Activated CD4-positive, alpha-beta T cell treated with anti-CD3 and anti-CD28 coated beads, Interleukin-10, Interleukin-2, amounts not matched to agents 100 ng/mL and 50 ng/mL, durations not matched to agents 16 hours and 8 hours (primary cell): ENCODE measurements around the gene ZEB1.
"Not testable (repeated sequence)": the region's sequence is repeated elsewhere in the genome, so short reads cannot be mapped to it uniquely, and the experiment has no call there.

ENCODE experiments used
- DNase-seq: peaks from one replicate; pipeline ENCODE4 v3.0.0-alpha.2; 2020

Gene ZEB1

DNA sequence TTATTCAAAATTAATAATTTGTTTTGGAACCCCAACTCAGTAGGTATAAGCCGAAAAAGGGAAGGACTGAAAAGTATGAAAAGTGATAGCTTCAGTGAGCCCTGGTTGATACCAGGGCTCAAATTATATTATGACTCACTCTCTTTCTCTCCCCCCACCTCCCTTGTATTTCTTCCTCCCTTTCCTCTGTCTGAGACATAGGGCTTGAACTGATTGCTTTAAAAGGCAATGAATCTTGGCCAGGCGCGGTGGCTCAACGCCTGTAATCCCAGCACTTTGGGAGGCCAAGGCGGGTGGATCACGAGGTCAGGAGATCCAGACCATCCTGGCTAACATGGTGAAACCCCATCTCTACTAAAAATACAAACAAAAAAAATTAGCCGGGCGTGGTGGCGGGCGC is 108.3 kb downstream of the ZEB1 start:
- not testable (repeated sequence) for DNase-seq

DNA sequence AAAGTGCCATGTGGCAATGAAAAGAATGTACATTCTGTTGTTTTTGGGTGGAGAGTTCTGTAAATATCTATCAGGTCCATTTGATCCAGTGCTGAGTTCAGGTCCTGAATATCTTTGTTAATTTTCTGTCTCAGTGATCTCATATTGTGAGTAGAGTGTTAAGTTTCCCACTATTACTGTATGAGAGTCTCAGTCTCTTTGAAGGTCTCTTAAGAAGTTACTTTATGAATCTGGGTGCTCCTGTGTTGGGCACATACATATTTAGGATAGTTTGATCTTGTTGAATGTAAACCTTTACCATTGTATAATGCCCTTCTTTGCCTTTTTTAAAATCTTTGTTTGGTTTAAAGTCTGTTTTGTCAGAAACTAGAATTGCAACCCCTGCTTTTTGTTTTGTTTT is 109.5 kb downstream of the ZEB1 start:
- DNase-seq = peak; percentile 20

DNA sequence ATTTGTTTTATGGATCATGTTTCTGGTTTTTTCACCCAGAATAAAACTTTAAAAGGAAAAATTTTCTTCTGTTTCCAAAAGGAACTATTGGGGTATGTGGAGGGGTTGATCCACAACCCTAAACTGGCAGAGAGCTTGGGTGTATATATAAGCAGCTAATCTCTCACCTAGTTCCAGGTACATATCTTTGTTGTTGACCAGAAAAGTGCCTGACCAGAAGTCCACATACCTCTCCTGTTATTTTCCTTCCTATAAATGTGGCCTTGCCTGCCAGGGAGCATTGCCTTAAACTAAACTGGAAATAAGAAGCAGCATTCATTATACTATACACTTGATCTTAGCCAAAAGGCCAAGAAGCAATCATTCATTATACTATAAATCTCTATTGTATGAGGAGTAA is 112.0 kb downstream of the ZEB1 start:
- DNase-seq = no peak

DNA sequence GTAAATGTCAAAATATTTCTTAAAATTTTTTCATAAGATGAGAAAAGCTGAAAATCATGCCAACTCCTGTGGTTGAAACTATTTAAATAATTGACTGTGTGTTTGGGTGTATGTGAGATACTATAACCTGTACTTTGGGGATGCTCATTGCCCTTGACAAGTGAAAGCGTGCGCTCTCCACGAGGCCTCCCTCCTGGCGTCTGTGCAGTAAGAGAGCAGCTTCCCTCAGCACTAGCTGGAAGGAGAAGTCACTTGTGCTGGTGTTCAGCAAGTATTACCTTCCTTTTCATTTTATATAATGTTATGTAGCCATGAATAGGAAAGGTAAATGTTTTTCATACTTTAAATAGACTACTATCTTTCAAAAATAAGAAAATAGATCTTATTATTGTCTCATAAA is 118.9 kb downstream of the ZEB1 start:
- no peak for DNase-seq

DNA sequence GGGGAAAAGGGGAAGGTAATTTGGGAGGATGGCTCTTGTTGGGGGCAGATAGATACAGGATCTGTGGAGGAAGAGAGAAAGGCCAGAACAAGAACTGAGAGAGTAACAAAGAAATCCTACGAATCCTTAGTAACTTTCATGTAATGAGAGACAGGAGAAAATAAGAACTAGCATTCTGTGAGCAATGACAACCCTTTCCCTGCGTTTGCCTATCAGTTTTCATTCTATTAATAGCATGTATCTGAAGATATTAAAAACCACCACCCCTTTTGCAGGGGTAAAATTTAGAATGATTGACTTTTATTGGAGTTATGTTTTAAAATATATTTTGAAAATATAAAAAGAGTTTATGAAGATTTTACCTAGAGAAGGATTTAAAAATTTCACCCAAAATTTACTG is 132.8 kb downstream of the ZEB1 start:
- no peak for DNase-seq

DNA sequence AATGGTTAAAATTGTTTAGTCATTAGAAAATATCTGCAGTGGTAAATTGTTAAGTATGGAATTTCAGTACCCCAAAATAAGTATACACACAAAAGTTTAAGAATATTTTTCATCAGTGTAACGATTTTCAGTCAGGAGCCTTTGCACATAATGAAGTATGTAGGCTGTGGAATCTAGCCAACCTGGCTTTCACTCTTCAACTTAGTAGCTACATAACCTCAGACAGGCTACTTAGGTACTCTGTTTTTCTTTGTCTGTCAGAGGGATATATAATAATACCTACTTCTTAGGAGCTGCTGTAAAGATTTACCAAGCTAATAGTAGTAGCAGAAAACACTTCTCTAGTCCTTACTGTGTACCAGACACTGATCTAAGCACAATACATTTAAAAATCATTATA is 137.5 kb downstream of the ZEB1 start:
- DNase-seq = no peak

DNA sequence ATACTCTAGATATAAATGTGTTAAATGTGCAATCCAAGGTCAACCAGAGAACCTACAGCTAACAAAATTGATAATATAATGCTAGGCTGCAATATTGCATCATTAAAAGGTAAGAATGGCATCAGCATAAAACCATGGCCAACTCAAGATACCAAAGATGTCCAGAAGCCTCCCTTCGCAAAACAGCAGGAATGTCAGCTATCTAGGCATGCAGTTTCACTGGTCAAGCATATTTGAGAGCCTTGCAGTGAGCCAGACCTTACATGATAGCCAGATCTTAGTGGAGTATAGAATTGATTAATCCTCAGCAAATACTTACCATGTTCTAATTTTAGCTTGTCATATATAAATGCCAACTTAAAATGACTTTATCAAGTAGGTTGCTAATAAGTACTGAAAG is 138.8 kb downstream of the ZEB1 start:
- DNase-seq = no peak

DNA sequence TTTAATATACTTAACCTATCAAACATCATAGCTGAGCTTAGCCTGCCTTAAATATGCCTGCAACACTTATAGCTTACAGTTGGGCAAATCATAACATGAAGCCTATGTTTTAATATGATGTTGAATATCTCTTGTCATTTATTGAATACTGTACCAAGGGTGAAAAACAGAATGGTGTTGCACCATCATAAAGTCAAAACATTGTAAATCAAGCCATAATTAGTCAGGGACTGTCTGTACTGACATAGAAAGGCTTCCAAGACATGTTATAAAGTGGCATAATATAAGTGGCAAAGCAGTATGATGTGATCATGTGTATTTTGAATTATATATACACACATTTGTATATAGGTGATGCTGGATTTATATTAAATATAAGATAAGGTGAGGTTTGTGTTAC is 140.0 kb downstream of the ZEB1 start:
- no peak for DNase-seq

DNA sequence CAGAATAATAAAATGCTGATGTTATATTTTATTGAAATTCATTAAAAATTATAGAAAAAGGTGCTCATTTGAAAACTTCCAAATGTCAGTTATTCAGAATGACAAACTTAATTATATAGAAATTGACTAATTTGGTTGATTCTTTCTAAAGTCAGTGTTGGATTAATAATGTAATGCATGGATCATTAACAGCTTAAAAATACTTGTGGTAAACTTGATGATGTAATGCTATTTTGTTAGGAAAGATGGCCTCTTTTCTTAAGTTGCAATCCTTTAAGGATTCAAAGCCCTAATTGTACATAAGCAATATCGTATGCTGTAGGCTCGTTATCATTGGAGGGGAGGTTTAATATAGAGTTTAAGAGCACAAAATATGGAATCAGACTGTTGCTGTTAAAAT is 141.2 kb downstream of the ZEB1 start:
- no peak for DNase-seq

DNA sequence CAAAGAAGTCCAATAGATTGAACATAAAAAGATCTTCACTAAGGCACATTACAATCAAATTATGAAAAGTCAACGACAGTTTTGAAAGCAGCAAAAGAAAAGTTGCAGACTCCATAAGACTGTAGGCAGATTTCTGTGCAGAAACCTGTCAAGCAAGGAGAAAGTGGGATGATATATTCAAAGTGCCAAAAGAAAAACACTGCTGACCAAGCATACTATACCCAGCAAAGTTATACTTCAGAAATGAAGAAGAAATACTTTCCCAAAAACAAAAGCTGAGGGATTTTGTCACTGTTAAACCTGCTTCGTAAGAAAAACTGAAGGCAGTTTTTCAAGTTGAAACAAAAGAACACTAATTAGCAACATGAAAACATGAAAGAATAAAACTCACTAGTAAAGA is 145.5 kb downstream of the ZEB1 start:
- DNase-seq = no peak

DNA sequence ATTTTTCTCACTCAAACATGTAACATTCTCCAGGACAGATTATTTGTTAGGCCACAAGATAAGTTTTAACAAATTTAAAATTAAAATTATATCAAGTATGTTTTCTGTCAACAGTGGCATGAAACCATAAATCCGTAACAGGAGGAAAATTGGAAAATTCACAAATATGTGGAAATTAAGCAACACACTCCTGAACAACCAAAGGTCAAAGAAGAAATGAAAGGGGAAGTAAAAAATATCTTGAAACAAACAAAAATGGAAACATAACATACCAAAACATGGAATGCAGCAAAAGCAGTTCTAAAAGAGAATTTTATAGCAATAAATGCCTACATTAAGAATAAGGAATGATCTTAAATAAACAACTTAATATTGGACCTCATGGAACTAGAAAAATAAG is 147.3 kb downstream of the ZEB1 start:
- DNase-seq = no peak

DNA sequence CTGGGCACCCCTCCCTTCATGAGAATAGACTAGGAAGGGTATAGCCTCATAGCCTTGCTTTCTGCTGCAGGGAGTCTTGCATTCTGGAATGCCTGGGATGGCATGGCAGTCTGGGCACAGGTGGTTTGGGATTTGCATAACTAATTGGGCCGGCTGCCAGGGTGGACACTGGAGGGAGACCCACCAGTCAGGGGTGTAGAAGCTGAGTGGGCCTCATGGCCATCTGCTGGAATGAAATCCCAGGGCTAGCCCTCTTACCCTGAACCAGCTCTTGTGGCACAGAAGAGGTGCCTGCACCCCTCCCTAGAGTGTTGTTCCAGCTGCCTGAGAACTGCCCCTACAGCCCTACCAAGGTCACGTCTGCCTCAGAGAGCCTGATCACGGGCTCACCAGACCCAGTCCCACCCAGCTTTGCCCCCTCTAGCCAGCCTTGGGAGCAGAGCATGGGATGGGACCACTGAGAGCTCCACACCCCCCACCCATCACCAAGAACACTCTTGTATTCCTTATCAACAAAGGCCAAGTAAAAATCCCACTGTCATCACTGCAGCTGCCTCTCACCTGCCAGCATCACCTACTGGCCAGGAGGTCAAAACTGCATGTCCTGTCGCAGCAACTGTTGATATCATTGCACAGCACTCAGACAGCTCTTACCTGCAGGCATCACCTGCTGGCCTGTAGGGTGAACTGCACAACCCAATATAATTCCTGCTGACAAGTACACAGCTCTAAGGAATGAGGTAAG is 148.9 kb downstream of the ZEB1 start:
- DNase-seq = peak; percentile 4

DNA sequence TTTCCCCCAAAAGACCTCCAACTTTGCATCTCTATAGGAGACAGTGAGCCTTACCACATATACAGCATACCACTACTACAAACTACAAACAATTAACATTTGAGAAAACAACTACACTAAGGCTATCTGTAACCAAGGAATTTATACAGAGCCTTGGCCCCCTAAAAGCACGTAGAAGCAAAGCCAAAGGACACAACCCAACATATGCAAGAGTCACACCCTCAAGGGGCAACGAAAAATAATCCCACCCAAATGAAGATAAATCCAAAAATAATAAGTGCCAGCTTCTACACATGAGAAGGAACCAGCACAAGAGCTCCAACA is 149.5 kb downstream of the ZEB1 start:
- no peak for DNase-seq

DNA sequence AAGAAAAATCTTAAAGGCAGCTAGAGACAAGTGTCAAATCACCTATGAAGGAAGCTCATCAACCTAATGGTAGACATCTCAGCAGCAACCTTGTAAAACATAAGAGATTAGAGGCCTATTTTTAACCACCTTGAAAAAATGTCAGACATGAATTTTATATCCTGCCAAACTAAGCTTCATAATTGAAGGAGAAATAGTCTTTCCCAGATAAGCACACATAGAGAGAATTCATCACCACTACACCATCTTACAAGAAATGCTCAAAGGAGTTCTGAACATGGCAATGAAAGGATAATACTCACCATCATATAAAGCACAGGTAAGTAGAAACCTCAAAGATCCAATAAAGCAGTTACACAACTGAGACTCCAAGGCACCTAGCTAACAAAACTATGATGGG is 156.5 kb downstream of the ZEB1 start:
- DNase-seq = no peak

DNA sequence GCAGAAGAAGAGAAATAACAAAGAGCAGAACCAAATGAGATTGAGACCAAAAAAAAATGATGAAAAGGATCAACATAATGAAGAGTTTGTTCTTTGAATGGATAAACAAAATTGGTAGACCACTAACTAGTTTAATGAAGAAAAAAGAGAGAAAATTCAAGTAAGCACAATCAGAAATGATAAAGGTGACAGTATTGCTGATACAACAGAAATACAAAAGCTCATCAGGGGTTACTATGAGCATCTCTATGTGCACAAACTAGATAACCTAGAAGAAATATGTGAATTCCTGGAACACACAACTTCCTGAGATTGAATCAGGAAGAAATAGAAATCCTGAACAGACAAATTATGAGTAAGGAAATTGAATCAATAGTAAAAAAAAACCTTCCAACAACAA is 157.1 kb downstream of the ZEB1 start:
- no peak for DNase-seq

DNA sequence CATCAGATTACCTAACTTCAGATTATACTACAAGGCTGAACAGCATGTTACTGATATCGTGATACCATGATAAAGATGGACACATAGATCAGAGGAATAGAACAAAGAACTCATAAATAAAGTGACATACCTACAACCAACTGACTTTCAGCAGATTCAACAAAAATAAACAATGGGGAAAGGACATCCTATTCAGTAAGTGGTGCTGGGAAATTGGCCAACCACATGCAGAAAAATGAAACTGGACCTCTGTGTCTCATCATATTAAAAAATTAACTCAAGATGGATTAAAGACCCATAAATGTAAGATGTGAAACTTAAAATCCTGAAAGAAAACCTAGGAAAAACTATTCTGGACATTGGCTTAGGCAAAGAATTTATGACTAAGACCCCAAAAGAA is 158.6 kb downstream of the ZEB1 start:
- no peak for DNase-seq

DNA sequence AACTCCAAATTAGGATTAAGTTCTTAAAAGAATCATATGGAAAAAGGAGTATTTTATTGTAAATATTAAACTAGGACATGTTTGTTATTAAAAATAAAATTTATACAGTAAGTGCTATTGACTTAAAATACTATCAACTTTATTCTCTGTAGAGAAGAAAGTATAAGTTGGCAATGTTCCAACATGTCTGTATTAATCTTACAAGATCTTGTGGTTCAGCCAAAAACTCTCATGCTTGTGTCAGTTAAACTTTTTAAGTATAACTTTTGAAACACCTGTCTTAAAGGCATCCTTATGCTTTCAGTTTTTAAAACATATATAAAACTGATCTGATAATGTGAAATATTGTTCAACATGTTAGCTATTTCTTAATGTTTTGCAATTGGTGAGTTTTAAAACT is 160.7 kb downstream of the ZEB1 start:
- no peak for DNase-seq

DNA sequence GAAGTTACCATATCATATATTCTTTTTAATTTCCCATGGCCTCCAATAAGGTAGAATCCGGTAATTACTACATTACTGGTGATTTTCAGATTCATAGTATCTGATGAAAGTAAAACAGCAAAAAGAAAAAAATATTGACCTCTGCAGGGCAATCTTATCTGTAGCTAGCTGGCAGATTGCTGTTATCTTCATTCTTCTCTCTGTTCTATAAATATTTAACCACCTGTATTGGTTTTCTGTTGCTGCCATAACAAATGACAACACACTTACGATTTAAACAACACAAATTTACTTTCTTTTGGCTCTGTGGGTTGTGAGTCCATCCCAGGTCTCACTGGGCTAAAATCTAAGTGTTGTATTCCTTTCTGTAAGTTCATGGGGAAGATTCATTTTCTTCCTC is 164.5 kb downstream of the ZEB1 start:
- DNase-seq = no peak

DNA sequence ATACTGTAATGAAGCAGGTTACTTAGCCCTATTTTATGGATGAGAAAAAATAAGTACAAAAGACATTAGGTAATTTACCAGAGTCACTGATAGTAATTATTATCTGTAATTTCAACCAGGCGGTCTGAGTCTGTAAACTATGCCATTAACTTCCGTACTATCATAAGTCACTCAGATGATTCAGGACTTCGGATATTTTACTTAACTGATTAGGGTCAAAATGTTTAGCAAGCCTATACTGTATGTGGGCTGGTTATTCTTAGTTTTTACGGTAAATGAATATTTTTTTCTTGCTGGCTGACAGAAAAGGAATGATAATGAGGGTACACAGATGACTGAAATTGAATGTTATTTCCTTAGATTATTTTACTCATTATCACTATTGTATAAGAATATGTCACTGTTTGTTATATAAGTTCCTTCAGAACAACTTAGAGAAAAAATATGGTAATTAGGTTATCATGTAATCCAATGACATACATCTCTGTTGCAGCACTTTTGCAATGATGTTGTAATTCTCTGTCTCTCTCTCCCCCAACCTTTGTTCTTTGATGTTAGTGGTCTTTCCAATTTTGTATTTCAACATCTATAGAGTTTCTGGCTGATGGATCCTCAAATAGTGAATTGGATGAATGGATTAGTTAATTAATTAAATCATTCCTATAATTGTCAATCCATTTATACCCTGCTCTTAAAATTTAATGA is 165.6 kb downstream of the ZEB1 start:
- DNase-seq = no peak

DNA sequence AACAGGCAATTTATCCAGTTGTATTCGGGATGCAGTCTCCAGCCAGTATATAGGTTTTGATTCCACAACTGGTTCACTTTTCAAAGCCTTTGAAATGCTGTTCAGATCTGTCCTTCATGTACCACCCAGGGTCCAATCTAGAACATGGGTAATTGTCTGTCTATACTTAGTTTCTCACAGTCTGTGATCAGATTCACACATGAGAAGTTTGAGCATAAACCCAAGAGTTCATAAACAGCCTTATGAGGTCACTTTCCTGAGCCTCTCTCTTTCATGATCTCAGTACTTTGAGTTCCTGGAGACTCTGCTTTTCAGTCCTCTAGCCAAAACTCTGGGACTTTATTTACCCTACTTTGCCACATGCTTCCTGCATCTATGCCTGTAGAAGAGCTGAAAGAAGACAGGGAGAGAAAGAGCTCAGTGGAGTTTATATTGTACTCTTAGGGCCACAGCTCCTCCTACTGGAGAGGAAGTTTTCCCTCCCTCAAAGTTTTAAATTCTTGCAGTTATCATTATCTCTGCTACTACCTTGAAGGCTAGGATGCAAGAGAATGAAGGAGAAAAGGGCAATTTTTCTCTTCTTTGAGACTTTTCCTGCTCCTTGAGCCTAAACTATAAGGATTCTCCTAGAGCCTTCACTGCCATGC is 172.0 kb downstream of the ZEB1 start:
- DNase-seq = peak; percentile 46

DNA sequence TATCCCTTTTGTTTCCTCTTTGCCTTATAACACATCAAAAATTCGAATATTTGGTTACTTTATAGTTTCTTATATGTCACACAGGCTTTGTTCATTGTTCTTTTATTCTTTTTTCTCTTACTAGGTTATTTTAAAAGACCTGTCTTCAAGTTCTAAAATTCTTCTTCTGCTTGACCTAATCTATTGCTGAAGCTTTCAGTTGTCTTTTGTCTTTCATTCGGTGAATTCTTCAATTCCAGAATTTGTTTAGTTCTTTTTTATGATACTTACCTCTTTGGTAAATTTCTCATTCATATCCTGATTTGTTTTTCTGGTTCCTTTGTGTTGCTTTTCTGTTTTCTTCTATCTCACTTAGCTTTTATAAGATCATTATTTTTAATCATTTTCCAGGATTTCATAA is 188.4 kb downstream of the ZEB1 start:
- DNase-seq = no peak

DNA sequence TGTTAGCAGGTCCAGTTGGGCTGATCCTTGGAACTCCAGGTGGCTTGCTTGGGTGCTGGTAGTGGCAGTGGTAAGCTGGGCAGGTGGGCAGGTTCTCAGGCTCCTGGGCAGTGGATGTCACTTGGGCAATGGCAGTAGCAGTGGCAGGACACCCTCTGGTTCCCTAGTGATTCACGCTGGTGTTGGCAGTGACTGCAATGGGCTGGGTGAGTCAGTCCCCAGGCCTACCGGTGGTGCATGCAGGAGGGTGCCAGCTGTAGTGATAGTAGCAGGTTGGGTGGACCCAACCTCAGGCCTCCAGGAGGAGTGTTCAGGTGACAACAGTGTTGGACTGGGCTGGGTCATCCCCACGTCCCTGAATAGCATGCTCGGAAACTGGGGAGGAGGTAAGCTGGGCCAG is 189.2 kb downstream of the ZEB1 start:
- DNase-seq = no peak

DNA sequence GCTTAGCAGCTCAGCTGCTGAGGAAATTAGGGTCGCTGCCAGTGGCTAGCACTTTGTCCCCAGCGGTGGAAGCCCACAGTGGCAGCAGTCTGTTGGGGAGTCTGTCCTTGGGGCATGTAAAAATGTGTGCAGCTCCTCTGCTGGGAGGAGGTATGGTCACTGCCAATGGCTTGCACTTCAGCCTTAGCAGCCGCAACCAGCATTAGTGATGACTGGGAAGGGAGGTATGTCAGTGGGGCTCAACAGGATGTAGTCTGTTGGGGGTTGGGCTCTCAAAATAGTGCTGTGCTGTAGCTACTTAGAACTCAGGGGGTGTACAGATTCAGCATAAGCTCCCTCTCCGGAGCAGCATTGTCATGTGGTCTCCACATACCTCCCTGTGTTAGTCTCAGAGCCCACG is 189.9 kb downstream of the ZEB1 start:
- DNase-seq = no peak

DNA sequence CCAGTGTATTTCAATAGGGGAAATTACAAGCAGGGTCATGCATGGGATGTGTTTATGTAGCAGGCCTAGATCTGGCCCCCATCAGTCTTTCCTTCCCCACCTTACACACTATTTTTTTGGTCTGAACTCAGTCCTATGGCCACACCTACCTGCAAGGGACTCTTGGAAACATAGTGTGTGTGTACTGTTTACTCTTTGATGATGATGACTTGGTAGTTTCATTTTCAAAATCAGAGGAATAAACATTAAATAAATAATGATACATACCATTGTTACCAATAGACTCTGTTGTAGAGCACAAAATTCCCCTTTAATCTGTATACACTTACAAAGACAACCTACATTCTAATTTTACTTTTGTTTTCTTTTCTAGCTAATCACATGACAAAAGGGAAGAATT is 191.0 kb downstream of the ZEB1 start:
- DNase-seq = no peak

DNA sequence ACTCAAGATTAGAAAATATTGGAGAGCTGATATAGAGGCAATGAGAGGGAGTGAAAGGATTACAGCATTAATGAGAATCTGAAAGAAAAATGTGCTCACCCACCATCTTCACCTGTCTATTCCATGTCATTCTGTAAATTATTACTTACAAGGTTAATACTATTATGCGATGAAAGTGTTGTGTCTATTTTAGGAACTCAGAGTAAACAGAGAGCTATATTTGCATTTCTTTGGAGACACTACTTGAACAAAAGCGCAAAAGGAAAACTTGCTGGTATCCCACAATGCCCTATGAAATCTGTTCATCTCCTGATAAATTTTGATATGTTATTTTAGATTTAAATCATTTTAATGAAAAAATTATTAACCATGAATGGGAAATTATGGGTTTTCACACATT is 196.1 kb downstream of the ZEB1 start:
- DNase-seq = no peak
